HepG2 (cell line): ENCODE results near the gene TASP1. TPM values are rescaled to one million over a fixed set of nuclear protein-coding genes. Genes with fewer than 3 reads are reported as not detected.

Source experiments
- ATAC-seq: fragments of 200-7000 bp; cut with Tn5 transposase; 3 replicates; pipeline ENCODE4 v1.9.1; 2020; ENCODE audit warnings: mild to moderate bottlenecking, moderate library complexity
- BruUV-seq: library from RNA; stranded (reverse); fragments of 400-500 nt; replicated peaks from 2 replicates; lab custom pipeline; 2021; lab: Mats Ljungman, UMichigan
- CTCF ChIA-PET: fragments of 300-600 bp; formaldehyde crosslinking; extraction: SDS; loops from one replicate; lab custom pipeline; 2021; ENCODE audit warnings: low total read pairs, inconsistent platforms, low intra/inter-chr PET ratio; lab: Yijun Ruan, JAX
- POLR2A ChIA-PET: fragments of 350-600 bp; sonication (Branson Sonifier 250); formaldehyde crosslinking; loops from one replicate; lab custom pipeline; 2020; ENCODE audit warnings: antibody characterized with exemption, inconsistent platforms; lab: Yijun Ruan, JAX
- DNase-seq: peaks from one replicate; pipeline ENCODE4 v3.0.0-alpha.2; 2015; ENCODE audit warnings: low spot score
- FAIRE-seq: peaks from 3 replicates; lab custom pipeline; 2011; peaks lifted over from hg19 to GRCh38; lab: Jason Lieb, UNC
- H2AFZ ChIP-seq: one replicate; pipeline ENCODE4 v1.6.1; 2011; ENCODE audit warnings: low read length, inconsistent platforms
- H3K27ac ChIP-seq: fragments of 300-600 bp; 3 replicates; pipeline ENCODE4 v1.8.0; 2011; ENCODE audit warnings: mixed run types, mild to moderate bottlenecking, mixed read lengths, low read length, inconsistent platforms; ENCODE audit not compliant: insufficient read depth; ENCODE audit errors: extremely low read length
- H3K27me3 ChIP-seq, 2 experiments: fragments of 200-600 bp in 1 of 2; 2 replicates in 1 of 2; 3 replicates in 1 of 2; pipeline versions ENCODE4 v1.6.0 to v1.8.0; 2011; ENCODE audit warnings: low read length in 2 of 2, mild to moderate bottlenecking in 2 of 2, moderate library complexity in 2 of 2, inconsistent platforms in 1 of 2; ENCODE audit not compliant: insufficient read depth in 2 of 2, control insufficient read depth in 1 of 2
- H3K36me3 ChIP-seq, 2 experiments: fragments of 200-600 bp in 1 of 2; replicated peaks in 1 of 2; 2 replicates in 1 of 2; 3 replicates in 1 of 2; pipeline versions ENCODE4 v1.5.1 to v1.8.0; 2011; ENCODE audit warnings: low read length in 2 of 2, inconsistent platforms in 1 of 2; ENCODE audit not compliant: insufficient read depth in 2 of 2, control insufficient read depth in 1 of 2
- H3K4me1 ChIP-seq: 2 replicates; pipeline ENCODE4 v1.5.1; 2012; ENCODE audit warnings: low read length, inconsistent platforms; ENCODE audit not compliant: insufficient read depth
- H3K4me2 ChIP-seq: 2 replicates; pipeline ENCODE4 v1.6.0; 2011; ENCODE audit warnings: low read depth, low read length, inconsistent platforms
- H3K4me3 ChIP-seq, 3 experiments: fragments of 200-600 bp in 1 of 3; sonication (generic), shearing (Covaris generic) in 1 of 3; replicated peaks in 1 of 3; 2 replicates each; pipeline ENCODE4 v1.5.1; 2011 to 2016; ENCODE audit warnings: low read length in 3 of 3, inconsistent platforms in 2 of 3, low read depth in 2 of 3, mild to moderate bottlenecking in 2 of 3, control low read depth in 1 of 3, mixed read lengths in 1 of 3; ENCODE audit not compliant: insufficient read depth in 1 of 3
- H3K79me2 ChIP-seq: one replicate; pipeline ENCODE4 v1.6.1; 2011; ENCODE audit warnings: low read length, inconsistent platforms; ENCODE audit not compliant: insufficient read depth
- H3K9ac ChIP-seq: 2 replicates; pipeline ENCODE4 v1.6.0; 2011; ENCODE audit warnings: mild to moderate bottlenecking, low read depth, low read length, inconsistent platforms; ENCODE audit not compliant: insufficient read depth
- H3K9me3 ChIP-seq: 2 replicates; pipeline ENCODE4 v1.5.1; 2012; ENCODE audit warnings: mild to moderate bottlenecking, low read length
- H4K20me1 ChIP-seq: 2 replicates; pipeline ENCODE4 v1.6.0; 2011; ENCODE audit warnings: inconsistent platforms, mild to moderate bottlenecking, low read length, moderate library complexity; ENCODE audit not compliant: insufficient read depth
- ARID3A ChIP-seq: IDR thresholded peaks from 2 replicates; pipeline ENCODE4 v1.6.1; 2012; ENCODE audit warnings: low read depth, low read length, improper control_type of control experiment
- BCL6 ChIP-seq: IDR thresholded peaks from 2 replicates; pipeline ENCODE4 v1.6.1; 2016; ENCODE audit warnings: missing genetic modification reagents, missing compliant biosample characterization
- EP300 ChIP-seq, 3 experiments: sonication (generic) in 1 of 3; formaldehyde crosslinking in 1 of 3; IDR thresholded peaks; 2 replicates each; pipeline versions ENCODE4 v1.5.1 to v1.6.1; 2011 to 2020; ENCODE audit warnings: low read depth in 2 of 3, low read length in 2 of 3, borderline replicate concordance in 1 of 3, improper control_type of control experiment in 1 of 3, mild to moderate bottlenecking in 1 of 3, missing genetic modification reagents in 1 of 3, moderate library complexity in 1 of 3
- HMG20A ChIP-seq: IDR thresholded peaks from 2 replicates; pipeline ENCODE4 v1.6.1; 2016; ENCODE audit warnings: borderline replicate concordance
- KLF11 ChIP-seq: IDR thresholded peaks from 2 replicates; pipeline ENCODE4 v1.6.1; 2016; ENCODE audit warnings: missing compliant biosample characterization
- MAFK ChIP-seq, 2 experiments: IDR thresholded peaks in 1 of 2; conservative IDR thresholded peaks in 1 of 2; 2 replicates each; pipeline ENCODE4 v1.6.1; 2011; ENCODE audit warnings: improper control_type of control experiment in 2 of 2, low read length in 2 of 2
- RFX5 ChIP-seq: IDR thresholded peaks from 2 replicates; pipeline ENCODE4 v1.6.1; 2011; ENCODE audit warnings: low read depth, low read length, improper control_type of control experiment
- TEAD3 ChIP-seq: optimal IDR thresholded peaks from 2 replicates; pipeline ENCODE3; 2016; ENCODE audit warnings: borderline replicate concordance
- ZBTB42 ChIP-seq: sonication (generic); formaldehyde crosslinking; IDR thresholded peaks from 2 replicates; pipeline ENCODE4 v1.5.0; 2020; ENCODE audit warnings: mild to moderate bottlenecking, missing genetic modification reagents
- ZEB1 ChIP-seq: IDR thresholded peaks from 2 replicates; pipeline ENCODE4 v1.6.1; 2012; ENCODE audit warnings: mild to moderate bottlenecking, low read depth, inconsistent platforms; ENCODE audit not compliant: insufficient replicate concordance
- ZNF343 ChIP-seq: sonication (generic); formaldehyde crosslinking; IDR thresholded peaks from 2 replicates; pipeline ENCODE4 v1.4.0; 2020; ENCODE audit warnings: mild to moderate bottlenecking, missing genetic modification reagents
- ZNF501 ChIP-seq: sonication (generic); formaldehyde crosslinking; IDR thresholded peaks from 2 replicates; pipeline ENCODE4 v1.5.1; 2020; ENCODE audit warnings: mild to moderate bottlenecking, moderate library complexity, missing genetic modification reagents
- ZNF75D ChIP-seq: sonication (generic); formaldehyde crosslinking; IDR thresholded peaks from 2 replicates; pipeline ENCODE4 v1.8.1; 2023; ENCODE audit warnings: missing genetic modification reagents, mild to moderate bottlenecking, borderline replicate concordance
- ZNF777 ChIP-seq: sonication (generic); formaldehyde crosslinking; IDR thresholded peaks from 2 replicates; pipeline ENCODE4 v1.4.0; 2020; ENCODE audit warnings: missing genetic modification reagents
- WGBS: methylation state at CpG from one replicate; pipeline ENCODE4 v1.1.6; 2017; ENCODE audit warnings: low lambda C conversion rate; 5-methylcytosine and 5-hydroxymethylcytosine counted together
- in situ Hi-C: cut with HindIII; loops from 2 replicates; pipeline ENCODE4 v1.10.0; 2017; ENCODE audit warnings: low pct_unique_long_range_greater_than_20kb; ENCODE audit not compliant: extremely low pct_ligation_motif_present
- intact Hi-C: fragments of 100-400 bp; cut with micrococcal nuclease; formaldehyde crosslinking; loops from one replicate; pipeline ENCODE4 v1.10.0; 2022; ENCODE audit not compliant: unreplicated experiment
- polyA plus RNA-seq, 8 experiments: library from polyadenylated mRNA; depleted of rRNA in 3 of 8; stranded (reverse) in 7 of 8; unstranded in 1 of 8; fragments of >200 nt; fragmentation: Illumina TruSeq in 4 of 8; extraction: Trizol in 4 of 8; gene quantifications; 2 replicates each; pipeline versions ENCODE4 v1.2.1 to v1.2.3, GENCODE V29; 2011 to 2016; ENCODE audit warnings: low read depth in 4 of 8, missing spikeins in 1 of 8, mixed read lengths in 1 of 8; ENCODE audit not compliant: insufficient read depth in 1 of 8
- total RNA-seq, 5 experiments: library from RNA; depleted of rRNA; stranded (reverse); fragments of >200 nt; fragmentation: Illumina TruSeq; extraction: Trizol; gene quantifications; 2 replicates each; pipeline ENCODE4 v1.2.3, GENCODE V29; 2016; ENCODE audit warnings: low read depth in 1 of 5
- TF ChIP-seq, protein P1 (sequence below): sonication (generic); formaldehyde crosslinking; IDR thresholded peaks from 2 replicates; pipeline ENCODE4 v1.4.0; 2020; ENCODE audit warnings: missing genetic modification reagents, borderline replicate concordance
- TF ChIP-seq, protein P2 (sequence below): IDR thresholded peaks from 2 replicates; pipeline ENCODE4 v1.6.1; 2016; ENCODE audit warnings: low read depth

Gene TASP1
- total and polyA plus RNA-seq, 2 of the 13 experiments (the other 11 are each of a cell fraction or from before 2014, with no cell fraction given): 10.0 to 25.2 TPM

GRCh38 chr20:13639150-13639497 lies 392 bp upstream of the TASP1 start:
- BruUV-seq: no TSS peak
- CTCF ChIA-PET: no interaction called here
- intact Hi-C loops: loop anchor here (2.0 to 5.0 kb wide), 4 partner anchors 53 to 312 kb away; partner anchors contain the start of genes ESF1 and NDUFAF5
- H3K4me2 ChIP-seq: peak overlapping the region; percentile 99
- FAIRE-seq: no peak
- no peak overlapping the region for H3K27ac ChIP-seq
- peak; percentile 41 for ATAC-seq
- in situ Hi-C loops: no loop called here
- H3K79me2 ChIP-seq: peaks cover 38% of the 10 kb centered on the region
- H3K4me3 ChIP-seq: peak overlapping the region; percentile 82 to 99 (median 93)
- peak overlapping the region; percentile 83 for H3K9ac ChIP-seq
- POLR2A ChIA-PET: no interaction called here
- peaks cover 24% of the 10 kb centered on the region for H3K4me1 ChIP-seq
- WGBS: 8% methylated on average over 9 of the region's 9 CpGs
- H4K20me1 ChIP-seq: no peaks in the 10 kb centered on the region
- H3K36me3 ChIP-seq: no peaks in the 10 kb centered on the region
- H3K27me3 ChIP-seq: no peaks in the 10 kb centered on the region; a peak in 2 of 5 replicates
- no peaks in the 10 kb centered on the region for H3K9me3 ChIP-seq
- no peak for DNase-seq
- H2AFZ ChIP-seq: peak overlapping the region; percentile 98
- TF ChIP-seq, protein P1, sequence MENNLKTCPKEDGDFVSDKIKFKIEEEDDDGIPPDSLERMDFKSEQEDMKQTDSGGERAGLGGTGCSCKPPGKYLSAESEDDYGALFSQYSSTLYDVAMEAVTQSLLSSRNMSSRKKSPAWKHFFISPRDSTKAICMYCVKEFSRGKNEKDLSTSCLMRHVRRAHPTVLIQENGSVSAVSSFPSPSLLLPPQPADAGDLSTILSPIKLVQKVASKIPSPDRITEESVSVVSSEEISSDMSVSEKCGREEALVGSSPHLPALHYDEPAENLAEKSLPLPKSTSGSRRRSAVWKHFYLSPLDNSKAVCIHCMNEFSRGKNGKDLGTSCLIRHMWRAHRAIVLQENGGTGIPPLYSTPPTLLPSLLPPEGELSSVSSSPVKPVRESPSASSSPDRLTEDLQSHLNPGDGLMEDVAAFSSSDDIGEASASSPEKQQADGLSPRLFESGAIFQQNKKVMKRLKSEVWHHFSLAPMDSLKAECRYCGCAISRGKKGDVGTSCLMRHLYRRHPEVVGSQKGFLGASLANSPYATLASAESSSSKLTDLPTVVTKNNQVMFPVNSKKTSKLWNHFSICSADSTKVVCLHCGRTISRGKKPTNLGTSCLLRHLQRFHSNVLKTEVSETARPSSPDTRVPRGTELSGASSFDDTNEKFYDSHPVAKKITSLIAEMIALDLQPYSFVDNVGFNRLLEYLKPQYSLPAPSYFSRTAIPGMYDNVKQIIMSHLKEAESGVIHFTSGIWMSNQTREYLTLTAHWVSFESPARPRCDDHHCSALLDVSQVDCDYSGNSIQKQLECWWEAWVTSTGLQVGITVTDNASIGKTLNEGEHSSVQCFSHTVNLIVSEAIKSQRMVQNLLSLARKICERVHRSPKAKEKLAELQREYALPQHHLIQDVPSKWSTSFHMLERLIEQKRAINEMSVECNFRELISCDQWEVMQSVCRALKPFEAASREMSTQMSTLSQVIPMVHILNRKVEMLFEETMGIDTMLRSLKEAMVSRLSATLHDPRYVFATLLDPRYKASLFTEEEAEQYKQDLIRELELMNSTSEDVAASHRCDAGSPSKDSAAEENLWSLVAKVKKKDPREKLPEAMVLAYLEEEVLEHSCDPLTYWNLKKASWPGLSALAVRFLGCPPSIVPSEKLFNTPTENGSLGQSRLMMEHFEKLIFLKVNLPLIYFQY (CRISPR knock-in tag): peak; percentile 34; the same call in 1 of the 2 replicates
- TF ChIP-seq MAFK (conservative IDR thresholded peaks at IDR 0.05 in 1 of 2, IDR thresholded peaks at IDR 0.05 in 1 of 2; ENCODE audit: low read length in 2 of 2) (no peak), ZNF75D (no peak), RFX5 (no peak), BCL6 (0 out of 2 replicates have a peak, but pooled peaks have one; percentile 29), ZEB1 (peak; percentile 63), ZBTB42 (no peak), ZNF343 (CRISPR knock-in tag) (0 out of 2 replicates have a peak, but pooled peaks have one; percentile 20), ARID3A (0 out of 2 replicates have a peak, but pooled peaks have one; percentile 54), KLF11 (CRISPR knock-in tag) (peak; percentile 53; the same call in 1 of the 2 replicates), EP300 (IDR thresholded peaks at IDR 0.05; ENCODE audit: low read depth in 2 of 2, low read length in 2 of 2) (no peak), EP300 (CRISPR knock-in tag; IDR thresholded peaks at IDR 0.05; ENCODE audit: borderline replicate concordance) (0 out of 2 replicates have a peak, but pooled peaks have one; percentile 17), TEAD3 (CRISPR knock-in tag) (peak; percentile 13), ZNF501 (CRISPR knock-in tag) (peak; percentile 67), HMG20A (CRISPR knock-in tag) (no peak), ZNF777 (CRISPR knock-in tag) (peak; percentile 96)
- TF ChIP-seq, protein P2, sequence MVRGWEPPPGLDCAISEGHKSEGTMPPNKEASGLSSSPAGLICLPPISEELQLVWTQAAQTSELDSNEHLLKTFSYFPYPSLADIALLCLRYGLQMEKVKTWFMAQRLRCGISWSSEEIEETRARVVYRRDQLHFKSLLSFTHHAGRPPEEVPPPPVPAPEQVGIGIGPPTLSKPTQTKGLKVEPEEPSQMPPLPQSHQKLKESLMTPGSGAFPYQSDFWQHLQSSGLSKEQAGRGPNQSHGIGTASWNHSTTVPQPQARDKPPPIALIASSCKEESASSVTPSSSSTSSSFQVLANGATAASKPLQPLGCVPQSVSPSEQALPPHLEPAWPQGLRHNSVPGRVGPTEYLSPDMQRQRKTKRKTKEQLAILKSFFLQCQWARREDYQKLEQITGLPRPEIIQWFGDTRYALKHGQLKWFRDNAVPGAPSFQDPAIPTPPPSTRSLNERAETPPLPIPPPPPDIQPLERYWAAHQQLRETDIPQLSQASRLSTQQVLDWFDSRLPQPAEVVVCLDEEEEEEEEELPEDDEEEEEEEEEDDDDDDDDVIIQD (CRISPR knock-in tag): peak; percentile 64; the same call in 1 of the 2 replicates
